SJSA1 (cell line): ENCODE results near the gene DCLRE1B. TPM values are rescaled to one million over a fixed set of nuclear protein-coding genes. Genes with fewer than 3 reads are reported as not detected.
A peak's percentile ranks its signal among the peaks of the same experiment; 100 is the strongest.

Source experiments
- DNase-seq, 2 experiments: peaks; one replicate each; pipeline ENCODE4 v3.0.0-alpha.2; 2015 to 2020; ENCODE audit warnings: low spot score in 2 of 2, low read depth in 1 of 2
- H3K27ac ChIP-seq: fragments of 250-450 bp; sonication (Bioruptor Pico); 2 replicates; pipeline ENCODE4 v1.5.1; 2020; ENCODE audit warnings: mild to moderate bottlenecking, moderate library complexity
- H3K27me3 ChIP-seq: fragments of 250-450 bp; sonication (Bioruptor Pico); replicated peaks from 2 replicates; pipeline ENCODE4 v1.5.1; 2020; ENCODE audit warnings: mild to moderate bottlenecking, moderate library complexity
- H3K36me3 ChIP-seq: fragments of 250-450 bp; sonication (Bioruptor Pico); 2 replicates; pipeline ENCODE4 v1.5.1; 2020; ENCODE audit warnings: mild to moderate bottlenecking
- H3K4me1 ChIP-seq: fragments of 250-450 bp; sonication (Bioruptor Pico); replicated peaks from 2 replicates; pipeline ENCODE4 v1.6.1; 2021; ENCODE audit warnings: mild to moderate bottlenecking
- H3K4me3 ChIP-seq: fragments of 250-450 bp; sonication (Bioruptor Pico); 2 replicates; pipeline ENCODE4 v1.5.1; 2020; ENCODE audit warnings: mild to moderate bottlenecking
- H3K9me3 ChIP-seq: fragments of 250-450 bp; sonication (Bioruptor Pico); replicated peaks from 2 replicates; pipeline ENCODE4 v1.5.1; 2020; ENCODE audit warnings: mild to moderate bottlenecking
- total RNA-seq: library from RNA; depleted of rRNA; stranded (reverse); fragments of >200 nt; shearing (Covaris generic); gene quantifications from 2 replicates; pipeline ENCODE4 v1.2.3, GENCODE V29; 2014

DCLRE1B gene
- total RNA-seq, 1 experiment from 2014 or later = 14.8 TPM

DNA sequence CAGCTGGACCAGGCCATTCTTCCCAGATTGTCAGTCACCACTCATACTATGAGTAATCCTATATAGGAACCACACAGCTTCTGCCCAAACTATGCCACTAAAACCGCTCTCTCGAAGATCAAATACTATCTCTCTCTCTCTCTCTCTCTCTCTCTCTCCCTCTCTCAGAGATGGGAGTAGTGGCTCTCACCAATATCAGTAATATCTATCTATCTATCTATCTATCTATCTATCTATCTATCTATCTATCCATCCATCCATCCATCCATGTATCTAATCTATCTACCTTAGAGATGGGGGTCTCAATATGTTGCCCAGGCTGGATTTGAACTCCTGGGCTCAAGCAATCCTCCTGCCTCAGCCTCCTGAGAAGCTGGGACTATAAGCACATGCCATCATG, 19.3 kb downstream of the DCLRE1B start:
- Histone ChIP-seq H3K4me3 (no peak overlapping the region), H3K27me3 (no peaks in the 10 kb centered on the region), H3K27ac (no peak overlapping the region), H3K4me1 (peaks cover 9% of the 10 kb centered on the region), H3K9me3 (no peaks in the 10 kb centered on the region), H3K36me3 (no peaks in the 10 kb centered on the region)
- DNase-seq = no peak

- H3K4me1 ChIP-seq = peaks cover 25% of the 10 kb centered on the region
- H3K4me3 ChIP-seq = peak overlapping the region; percentile 92
- no peak for DNase-seq
- H3K27ac ChIP-seq = peak overlapping the region; percentile 79
- peaks cover 7% of the 10 kb centered on the region for H3K36me3 ChIP-seq
- H3K9me3 ChIP-seq = no peaks in the 10 kb centered on the region
- no peaks in the 10 kb centered on the region for H3K27me3 ChIP-seq
These were observed 23.2 kb downstream of the DCLRE1B start for GRCh38 chr1:113928187-113928930.

DNA sequence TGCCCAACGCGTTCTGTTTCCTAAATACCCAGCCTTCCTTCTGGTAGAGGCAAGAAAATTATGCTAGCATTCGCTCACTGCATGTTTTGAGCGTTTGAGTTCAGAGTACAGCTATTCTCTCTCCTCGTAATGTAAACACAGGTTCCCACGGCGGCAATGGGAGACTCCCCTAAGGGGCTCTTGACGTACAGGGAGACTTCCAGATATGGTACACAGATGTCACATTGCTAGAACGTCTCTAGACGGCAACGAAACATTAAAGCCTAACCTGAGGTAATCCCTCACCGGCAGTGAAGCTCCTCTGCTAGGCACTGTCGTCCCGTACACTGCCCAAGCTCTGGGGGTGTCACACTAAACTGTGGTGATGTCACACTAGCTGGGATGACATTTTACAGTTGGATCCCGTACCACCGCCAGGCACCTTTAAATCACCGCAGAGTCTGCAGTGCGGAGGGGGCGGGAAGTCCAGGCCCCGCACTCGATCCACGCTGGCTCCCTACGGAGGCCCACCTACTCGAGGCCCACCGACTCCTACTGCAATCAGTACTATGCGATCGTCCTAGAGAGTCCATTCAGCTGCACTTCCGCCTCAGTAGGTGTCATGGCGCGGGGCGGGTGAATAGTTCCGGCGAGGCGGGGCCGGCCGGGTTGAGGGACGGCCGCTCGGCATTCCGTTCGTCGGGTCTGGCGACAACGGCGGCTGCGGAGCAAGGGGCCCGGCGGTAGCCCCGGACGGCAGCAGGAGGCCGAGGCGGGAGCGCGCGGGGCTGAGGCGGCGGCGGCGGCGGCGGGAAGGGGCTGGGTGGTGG, 24.0 kb downstream of the DCLRE1B start, which contains the start of gene HIPK1:
Gene HIPK1, plus strand, starts transcription at position 384 of the 809 bp plus-strand sequence.
- peak within 1 kb of the TSS; percentile 92 for H3K4me3 ChIP-seq
- no peaks in the 10 kb centered on the region for H3K27me3 ChIP-seq
- peaks cover 7% of the 10 kb centered on the region for H3K36me3 ChIP-seq
- peak within 1 kb of the TSS; percentile 79 for H3K27ac ChIP-seq
- DNase-seq = peak; percentile 91 to 92
- H3K9me3 ChIP-seq = no peaks in the 10 kb centered on the region
- peaks cover 25% of the 10 kb centered on the region for H3K4me1 ChIP-seq

DNA sequence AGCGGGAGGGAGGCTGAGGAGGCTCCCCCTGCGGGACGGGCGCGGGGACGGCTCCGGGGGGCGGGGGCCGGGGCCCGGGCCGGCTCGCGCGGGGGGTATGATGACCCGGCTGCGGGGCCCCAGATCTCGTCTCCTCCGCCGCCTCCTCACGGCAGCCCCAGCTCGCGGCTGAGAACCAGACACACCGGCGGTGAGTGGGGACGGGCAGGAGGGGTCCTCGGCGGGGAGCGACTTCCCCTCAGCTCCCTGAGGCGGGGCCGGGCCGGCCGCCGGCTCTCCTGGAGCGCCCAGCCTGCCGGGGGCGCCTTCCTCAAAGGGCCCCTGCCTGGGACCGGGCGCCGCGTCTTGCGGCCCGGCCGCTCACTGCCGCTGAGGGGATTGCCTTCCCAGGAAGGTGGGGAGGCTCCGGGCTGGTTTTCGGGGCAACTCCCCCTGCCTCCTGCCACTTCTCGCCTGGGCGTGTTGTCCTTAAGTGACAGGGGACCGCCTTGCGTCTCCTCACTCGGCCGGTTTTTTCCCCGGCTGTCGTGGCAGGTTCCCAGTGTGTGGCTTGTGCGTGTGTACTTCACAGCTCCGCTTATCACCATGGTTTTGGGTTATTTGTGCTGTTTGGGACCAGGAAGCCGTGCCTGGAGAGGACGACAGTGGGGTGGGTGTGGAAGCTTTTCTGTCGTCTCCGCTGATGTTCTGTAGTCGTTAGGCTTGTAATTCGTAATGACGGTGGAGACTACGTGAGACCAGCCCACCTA, 24.8 kb downstream of the DCLRE1B start:
- H3K4me1 ChIP-seq = peaks cover 25% of the 10 kb centered on the region
- H3K27ac ChIP-seq = peak overlapping the region; percentile 79
- H3K4me3 ChIP-seq = peak overlapping the region; percentile 92
- no peaks in the 10 kb centered on the region for H3K27me3 ChIP-seq
- H3K36me3 ChIP-seq = peaks cover 7% of the 10 kb centered on the region
- peak; percentile 49 to 56 for DNase-seq
- H3K9me3 ChIP-seq = no peaks in the 10 kb centered on the region

DNA sequence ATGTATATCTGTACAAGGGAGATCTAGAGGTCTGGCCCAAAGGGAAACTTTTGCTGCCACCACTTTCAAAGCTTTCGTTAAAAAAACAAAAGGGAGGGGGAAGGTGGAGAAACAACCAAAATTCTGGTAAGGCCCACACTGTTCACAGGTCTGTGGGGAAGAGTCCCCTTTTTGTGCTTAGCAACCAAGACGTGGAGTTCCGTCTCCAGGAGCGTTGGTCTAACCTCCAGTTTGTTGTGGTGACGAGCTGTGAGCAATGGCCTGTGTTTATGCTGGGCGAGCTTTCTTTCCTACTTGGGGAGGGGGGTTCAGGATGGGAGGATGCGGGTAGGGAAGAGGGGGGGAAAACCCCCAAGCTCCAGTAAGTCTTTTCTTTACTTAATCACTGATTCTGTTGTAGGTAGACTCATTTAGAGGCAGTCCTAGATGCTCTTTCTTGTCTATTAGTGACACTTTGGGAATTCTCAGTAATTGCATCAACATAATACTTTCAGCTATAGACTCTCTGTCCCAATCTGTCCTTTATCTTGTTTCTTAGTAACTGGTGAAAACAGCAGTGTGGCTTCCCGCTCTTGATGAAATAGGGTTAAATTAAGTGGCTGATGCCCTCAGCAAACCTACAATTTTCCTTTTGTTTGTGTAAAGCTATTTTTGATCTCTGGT, 25.5 kb downstream of the DCLRE1B start:
- no peaks in the 10 kb centered on the region for H3K9me3 ChIP-seq
- peaks cover 7% of the 10 kb centered on the region for H3K36me3 ChIP-seq
- H3K4me1 ChIP-seq = peaks cover 25% of the 10 kb centered on the region
- H3K27ac ChIP-seq = peak overlapping the region; percentile 79
- DNase-seq = peak; percentile 67 to 73
- H3K27me3 ChIP-seq = no peaks in the 10 kb centered on the region
- peak overlapping the region; percentile 92 for H3K4me3 ChIP-seq

DNA sequence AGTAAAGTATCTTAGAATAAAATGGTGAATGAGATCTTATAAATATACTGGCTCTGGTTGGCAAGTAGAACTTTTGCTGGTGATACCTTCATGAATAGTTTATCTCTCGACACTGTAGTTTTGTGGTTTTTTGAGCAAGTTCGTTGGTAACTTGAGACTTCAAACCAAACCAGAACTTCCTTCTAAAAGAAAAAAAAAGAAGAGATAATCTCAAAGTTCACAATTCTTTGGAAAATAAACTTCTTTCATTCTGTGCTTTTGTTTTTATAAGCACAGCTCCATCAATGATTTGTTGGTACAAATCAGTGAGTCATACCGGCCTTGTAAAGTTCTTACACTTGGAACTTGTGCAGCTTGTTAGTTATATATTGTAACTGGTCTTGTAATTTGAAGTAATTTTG, 26.3 kb downstream of the DCLRE1B start:
- no peaks in the 10 kb centered on the region for H3K27me3 ChIP-seq
- peak in 1 of 2 experiments; percentile 56 for DNase-seq
- peak overlapping the region; percentile 92; the same call in 1 of the 2 replicates for H3K4me3 ChIP-seq
- H3K36me3 ChIP-seq = peaks cover 7% of the 10 kb centered on the region
- peak overlapping the region; percentile 79 for H3K27ac ChIP-seq
- peaks cover 30% of the 10 kb centered on the region for H3K4me1 ChIP-seq
- no peaks in the 10 kb centered on the region for H3K9me3 ChIP-seq

- no peak for DNase-seq
- Histone ChIP-seq H3K27me3 (no peaks in the 10 kb centered on the region), H3K9me3 (no peaks in the 10 kb centered on the region), H3K4me3 (no peak overlapping the region), H3K27ac (no peak overlapping the region), H3K36me3 (peaks cover 7% of the 10 kb centered on the region), H3K4me1 (peaks cover 47% of the 10 kb centered on the region)
These were observed 28.9 kb downstream of the DCLRE1B start for GRCh38 chr1:113934006-113934405.

DNA sequence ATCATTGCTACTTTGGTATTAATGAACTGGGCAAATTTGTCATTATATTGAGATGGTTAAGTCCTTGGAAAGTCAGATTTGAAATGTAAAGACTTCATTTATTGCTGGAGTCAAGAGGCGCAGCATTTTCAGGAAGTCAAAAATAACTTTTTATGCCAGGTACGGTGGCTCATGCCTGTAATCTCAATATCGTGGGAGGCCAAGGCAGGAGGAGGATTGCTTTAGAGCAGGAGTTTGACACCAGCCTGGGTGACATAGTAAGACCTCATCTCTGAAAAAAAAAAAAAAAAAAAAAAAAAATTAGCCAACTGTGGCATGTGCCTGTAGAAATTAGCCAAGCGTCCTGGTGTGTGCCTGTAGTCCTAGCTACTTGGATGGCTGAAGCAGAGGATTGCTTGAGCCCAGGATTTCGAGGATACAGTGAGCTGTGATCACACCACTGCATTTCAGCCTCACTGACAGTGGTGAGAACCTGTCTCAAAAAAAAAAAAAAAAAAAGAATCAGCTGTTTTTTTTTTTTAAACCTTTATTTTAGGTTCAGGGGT, 29.5 kb downstream of the DCLRE1B start:
- Histone ChIP-seq H3K4me1 (peaks cover 52% of the 10 kb centered on the region), H3K4me3 (no peak overlapping the region), H3K27me3 (no peaks in the 10 kb centered on the region), H3K27ac (no peak overlapping the region), H3K36me3 (peaks cover 7% of the 10 kb centered on the region), H3K9me3 (no peaks in the 10 kb centered on the region)
- no peak for DNase-seq

DNA sequence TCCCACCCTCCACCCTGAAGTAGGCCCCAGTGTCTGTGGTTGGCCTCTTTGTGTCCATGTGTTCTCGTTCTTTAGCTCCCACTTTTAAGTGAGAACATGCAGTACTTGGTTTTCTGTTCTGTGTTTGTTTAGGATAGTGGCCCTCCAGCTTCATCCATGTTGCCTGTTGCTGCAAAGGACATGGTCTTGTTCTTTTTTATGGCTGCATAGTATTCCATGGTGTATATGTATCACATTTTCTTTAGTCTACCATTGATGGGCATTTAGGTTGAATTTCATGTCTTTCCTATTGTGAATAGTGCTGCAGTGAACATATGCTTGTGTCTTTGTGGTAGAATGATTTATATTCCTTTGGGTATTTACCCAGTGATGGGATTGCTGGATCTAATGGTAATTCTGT, 30.1 kb downstream of the DCLRE1B start:
- H3K27ac ChIP-seq = no peak overlapping the region
- H3K4me3 ChIP-seq = no peak overlapping the region
- H3K36me3 ChIP-seq = peaks cover 2% of the 10 kb centered on the region
- no peaks in the 10 kb centered on the region for H3K9me3 ChIP-seq
- H3K27me3 ChIP-seq = no peaks in the 10 kb centered on the region
- peaks cover 53% of the 10 kb centered on the region for H3K4me1 ChIP-seq
- DNase-seq = no peak

- Histone ChIP-seq H3K4me3 (no peak overlapping the region), H3K9me3 (no peaks in the 10 kb centered on the region), H3K27me3 (no peaks in the 10 kb centered on the region), H3K27ac (no peak overlapping the region), H3K4me1 (peaks cover 49% of the 10 kb centered on the region), H3K36me3 (peaks cover 8% of the 10 kb centered on the region)
- DNase-seq = no peak
These were observed 30.8 kb downstream of the DCLRE1B start for GRCh38 chr1:113935970-113936369.

GRCh38 chr1:113937146-113937545, 32.0 kb downstream of the DCLRE1B start:
- Histone ChIP-seq H3K4me3 (no peak overlapping the region), H3K27ac (peak overlapping the region; percentile 31), H3K9me3 (no peaks in the 10 kb centered on the region), H3K4me1 (peaks cover 38% of the 10 kb centered on the region), H3K27me3 (no peaks in the 10 kb centered on the region), H3K36me3 (peaks cover 20% of the 10 kb centered on the region)
- peak in 1 of 2 experiments; percentile 70 for DNase-seq

DNA sequence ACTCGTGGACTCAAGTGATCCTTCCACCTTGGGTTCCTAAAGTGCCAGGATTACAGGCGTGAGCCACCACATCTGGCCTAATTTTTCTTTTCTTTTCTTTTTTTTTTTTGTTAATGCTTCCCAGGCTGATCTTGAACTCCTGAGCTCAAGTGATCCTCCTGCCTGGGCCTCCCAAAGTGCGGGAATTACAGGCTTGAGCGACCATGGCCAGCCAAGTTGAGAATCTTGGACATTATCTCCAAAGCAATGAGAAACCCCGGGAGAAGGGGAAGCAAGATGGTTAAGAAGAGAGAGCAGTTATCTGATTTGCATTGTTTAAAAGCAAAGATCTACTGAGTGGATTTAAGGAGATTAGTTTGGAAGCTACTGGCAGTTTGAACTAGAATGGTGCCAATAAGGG, 33.1 kb downstream of the DCLRE1B start:
- H3K4me3 ChIP-seq = no peak overlapping the region
- H3K27me3 ChIP-seq = no peaks in the 10 kb centered on the region
- peak overlapping the region; percentile 29 for H3K27ac ChIP-seq
- H3K4me1 ChIP-seq = peaks cover 38% of the 10 kb centered on the region
- peaks cover 31% of the 10 kb centered on the region for H3K36me3 ChIP-seq
- H3K9me3 ChIP-seq = no peaks in the 10 kb centered on the region
- DNase-seq = no peak
